Activated B cell treated with CpG ODN at 0.5 μM for 24 hours (primary cell): ENCODE results near the gene RAPGEF3. TPM values are rescaled to one million over a fixed set of nuclear protein-coding genes. Genes with fewer than 3 reads are reported as not detected.

Experiments
- ATAC-seq: fragments of 200-7000 bp; cut with Tn5 transposase; one replicate; pipeline ENCODE4 v1.10.0; 2021; ENCODE audit warnings: low read depth, mild to moderate bottlenecking, moderate library complexity
- CTCF ChIA-PET: fragments of 350-600 bp; sonication (Branson Sonifier 250); formaldehyde crosslinking; loops from one replicate; lab custom pipeline; 2021; ENCODE audit warnings: antibody characterized with exemption; lab: Charles Lee
- POLR2A ChIA-PET: fragments of 350-600 bp; sonication (Branson Sonifier 250); formaldehyde crosslinking; loops from one replicate; lab custom pipeline; 2021; ENCODE audit warnings: antibody characterized with exemption; lab: Charles Lee
- DNase-seq: peaks from one replicate; pipeline ENCODE4 v3.0.0; 2022
- H3K27ac Mint-ChIP-seq: one replicate; pipeline ENCODE4 v1.8.0; 2020; ENCODE audit warnings: mixed read lengths
- H3K27me3 Mint-ChIP-seq: one replicate; pipeline ENCODE4 v1.8.0; 2021; ENCODE audit warnings: mixed read lengths
- H3K36me3 Mint-ChIP-seq: one replicate; pipeline ENCODE4 v1.8.0; 2021; ENCODE audit warnings: low read depth, mixed read lengths
- H3K4me1 Mint-ChIP-seq: one replicate; pipeline ENCODE4 v1.8.0; 2021; ENCODE audit warnings: mixed read lengths
- H3K4me3 Mint-ChIP-seq: one replicate; pipeline ENCODE4 v1.8.0; 2020; ENCODE audit warnings: mild to moderate bottlenecking, mixed read lengths
- H3K9me3 Mint-ChIP-seq: one replicate; pipeline ENCODE4 v1.8.0; 2020; ENCODE audit warnings: mixed read lengths
- CTCF ChIP-seq: fragments of 200-600 bp; IDR thresholded peaks from one replicate; pipeline ENCODE4 v1.8.0; 2022; ENCODE audit warnings: antibody characterized with exemption, mild to moderate bottlenecking
- intact Hi-C: fragments of 100-400 bp; cut with micrococcal nuclease; formaldehyde crosslinking; loops from one replicate; pipeline ENCODE4 v1.15.1; 2024
- total RNA-seq: library from RNA; stranded (reverse); gene quantifications from 2 replicates; pipeline ENCODE4 v1.2.3, GENCODE V29; 2022

Gene RAPGEF3
- total RNA-seq, 1 donor from 2014 or later, result 5.0 TPM

DNA sequence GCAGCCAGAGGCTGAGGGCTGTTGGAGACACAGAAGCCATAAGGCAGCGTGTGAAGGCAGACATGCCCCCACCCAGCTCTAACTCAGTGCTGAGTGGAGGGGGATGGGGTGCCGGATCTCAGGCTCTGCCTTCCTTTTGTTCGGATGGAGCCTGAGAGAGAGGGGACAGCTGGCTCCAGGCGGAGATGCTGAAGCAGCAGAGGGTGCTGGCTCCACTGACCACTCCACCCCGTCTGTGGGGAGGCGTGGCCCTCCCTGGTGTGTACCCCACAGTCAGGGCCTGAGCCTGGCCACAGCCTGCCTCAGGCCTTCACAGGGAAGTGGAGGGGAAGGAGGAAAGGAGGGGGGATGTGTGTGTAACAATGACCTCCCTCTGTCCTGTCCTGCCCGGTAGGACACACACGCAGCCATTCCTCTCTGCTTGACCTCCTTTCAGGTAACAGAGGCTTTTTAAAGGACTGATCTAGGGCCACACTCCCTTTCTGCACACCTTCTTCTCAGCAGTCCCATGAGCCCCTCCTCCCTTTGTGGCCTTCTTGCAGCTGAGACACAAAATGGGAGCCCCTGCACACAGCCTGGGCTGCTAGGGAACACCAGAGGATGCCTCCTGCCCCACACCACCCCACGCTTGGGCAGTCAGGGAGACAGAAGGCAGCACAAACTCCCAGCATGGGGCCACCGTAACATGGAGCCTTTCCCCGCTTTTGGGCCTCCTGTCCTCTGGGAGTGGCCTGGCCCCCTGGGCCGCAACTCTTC lies 23.8 kb downstream of the RAPGEF3 start:
- no peak for ATAC-seq
- no peak for TF ChIP-seq CTCF
- Mint-ChIP-seq H3K27me3 (no peaks in the 10 kb centered on the region), H3K27ac (no peak overlapping the region), H3K36me3 (no peaks in the 10 kb centered on the region), H3K4me1 (peaks cover 16% of the 10 kb centered on the region), H3K9me3 (no peaks in the 10 kb centered on the region), H3K4me3 (no peak overlapping the region)
- ChIA-PET CTCF (interaction anchor here (1.4 to 1.6 kb wide), 2 partner anchors 10 to 20 kb away, joined by 6 to 7 read pairs; no protein-coding TSS in a partner anchor), POLR2A (interaction anchor here (1.3 kb wide), 1 partner anchor 8 kb away, joined by 3 read pairs; no protein-coding TSS in a partner anchor)
- intact Hi-C loops, result no loop called here
- DNase-seq, result no peak

DNA sequence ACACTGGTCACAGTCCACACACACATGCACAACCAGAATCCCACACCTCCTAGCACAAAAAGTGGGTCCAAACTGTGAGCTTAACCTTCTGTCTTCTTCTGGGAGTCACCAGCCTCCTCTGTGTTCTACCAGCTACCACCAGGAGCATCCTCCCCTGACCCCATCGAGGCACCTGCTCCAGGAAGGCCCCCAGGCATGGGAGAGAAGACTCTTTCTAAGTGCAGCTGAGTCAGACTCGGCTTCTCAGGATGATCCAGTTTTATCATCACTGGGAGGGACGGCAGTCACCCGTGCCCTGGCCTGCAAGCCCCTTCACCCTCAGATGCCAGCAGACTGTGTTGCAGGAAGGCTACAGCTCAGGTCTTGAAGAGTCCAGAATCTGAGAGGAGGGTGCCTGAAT lies 25.5 kb downstream of the RAPGEF3 start:
- Mint-ChIP-seq H3K4me1 (peaks cover 2% of the 10 kb centered on the region), H3K4me3 (no peak overlapping the region), H3K9me3 (no peaks in the 10 kb centered on the region), H3K36me3 (no peaks in the 10 kb centered on the region), H3K27me3 (no peaks in the 10 kb centered on the region), H3K27ac (no peak overlapping the region)
- intact Hi-C loops, result no loop called here
- TF ChIP-seq CTCF, result no peak
- no peak for ATAC-seq
- ChIA-PET POLR2A (interaction anchor here (1.2 to 1.6 kb wide), 2 partner anchors 9 to 24 kb away, joined by 3 to 4 read pairs; no protein-coding TSS in a partner anchor), CTCF (interaction anchor here (1.1 to 3.1 kb wide), 2 partner anchors 9 to 34 kb away, joined by 4 to 24 read pairs; no protein-coding TSS in a partner anchor)
- DNase-seq, result no peak

- POLR2A ChIA-PET, result interaction anchor here (1.2 to 1.6 kb wide), 2 partner anchors 9 to 25 kb away, joined by 3 to 4 read pairs; no protein-coding TSS in a partner anchor
- no peaks in the 10 kb centered on the region for H3K36me3 Mint-ChIP-seq
- CTCF ChIA-PET, result interaction anchor here (1.1 to 3.1 kb wide), 2 partner anchors 10 to 35 kb away, joined by 4 to 24 read pairs; no protein-coding TSS in a partner anchor
- TF ChIP-seq CTCF, result no peak
- intact Hi-C loops, result no loop called here
- no peak overlapping the region for H3K27ac Mint-ChIP-seq
- no peak for ATAC-seq
- H3K4me3 Mint-ChIP-seq, result no peak overlapping the region
- peaks cover 2% of the 10 kb centered on the region for H3K4me1 Mint-ChIP-seq
- H3K27me3 Mint-ChIP-seq, result no peaks in the 10 kb centered on the region
- no peak for DNase-seq
- H3K9me3 Mint-ChIP-seq, result no peaks in the 10 kb centered on the region
Measured at GRCh38 chr12:47732504-47732903, 26.2 kb downstream of the RAPGEF3 start.

- H3K27me3 Mint-ChIP-seq, result no peaks in the 10 kb centered on the region
- intact Hi-C loops, result no loop called here
- no peak overlapping the region for H3K27ac Mint-ChIP-seq
- no peaks in the 10 kb centered on the region for H3K9me3 Mint-ChIP-seq
- H3K4me3 Mint-ChIP-seq, result no peak overlapping the region
- ATAC-seq (no peak), DNase-seq (no peak)
- ChIA-PET POLR2A (interaction anchor here (0.5 to 1.6 kb wide), 2 partner anchors 10 to 668 kb away, joined by 3 to 4 read pairs; no protein-coding TSS in a partner anchor), CTCF (interaction anchor here (0.8 to 3.1 kb wide), 2 partner anchors 8 to 11 kb away, joined by 3 to 24 read pairs; no protein-coding TSS in a partner anchor)
- TF ChIP-seq CTCF, result no peak
- peaks cover 10% of the 10 kb centered on the region for H3K4me1 Mint-ChIP-seq
- H3K36me3 Mint-ChIP-seq, result no peaks in the 10 kb centered on the region
Measured at GRCh38 chr12:47731723-47732122, 27.0 kb downstream of the RAPGEF3 start.

DNA sequence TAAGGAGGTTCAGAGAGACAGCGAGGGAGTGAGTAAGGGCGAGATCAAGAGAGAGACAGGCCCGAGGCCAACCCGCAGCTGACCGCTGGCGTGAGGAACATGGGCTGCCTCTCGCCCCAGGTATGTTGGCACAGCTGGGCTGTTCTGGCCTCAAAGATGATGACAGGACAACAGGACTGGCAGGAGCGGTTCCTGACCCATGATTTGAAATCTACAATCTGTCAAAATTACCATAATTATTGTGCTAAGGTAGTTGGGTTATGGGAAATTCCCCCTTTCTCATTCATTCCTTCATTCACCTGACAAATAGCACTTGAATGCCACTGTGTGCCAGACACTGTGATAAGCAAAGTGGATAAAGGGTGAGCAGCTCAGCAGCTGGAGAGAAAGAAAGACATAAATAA lies 28.3 kb downstream of the RAPGEF3 start:
- ATAC-seq (no peak), DNase-seq (no peak)
- no peak overlapping the region for H3K27ac Mint-ChIP-seq
- peaks cover 24% of the 10 kb centered on the region for H3K4me1 Mint-ChIP-seq
- H3K4me3 Mint-ChIP-seq, result no peak overlapping the region
- H3K27me3 Mint-ChIP-seq, result no peaks in the 10 kb centered on the region
- H3K36me3 Mint-ChIP-seq, result no peaks in the 10 kb centered on the region
- ChIA-PET CTCF (interaction anchor here (0.7 to 1.2 kb wide), 3 partner anchors 12 to 698 kb away, joined by 3 read pairs; no protein-coding TSS in a partner anchor), POLR2A (interaction anchor here (0.7 kb wide), 1 partner anchor 78 kb away, joined by 3 read pairs; no protein-coding TSS in a partner anchor)
- intact Hi-C loops, result no loop called here
- no peak for TF ChIP-seq CTCF
- H3K9me3 Mint-ChIP-seq, result no peaks in the 10 kb centered on the region
